ENCODE data around the gene DIRAS3. TPM values are rescaled to one million over a fixed set of nuclear protein-coding genes. Genes with fewer than 3 reads are reported as not detected.

The DIRAS3 gene
- total and polyA plus RNA-seq, 2 of the 8 experiments (the other 6 are each of a cell fraction or from before 2014, with no cell fraction given): 0.11 TPM; not detected in 1

- TF ChIP-seq CTCF (IDR thresholded peaks at IDR 0.05; ENCODE audit: control extremely low read depth in 1 of 3, insufficient read depth in 1 of 3, low read depth in 1 of 3, low read length in 3 of 3): no peak
- no peak for TF ChIP-seq ZNF274 (IDR thresholded peaks at IDR 0.05; ENCODE audit: borderline replicate concordance, extremely low read depth, low read length)
- TF ChIP-seq RNF2 (IDR thresholded peaks at IDR 0.05; ENCODE audit: borderline replicate concordance, low read depth, low read length, missing control alignments, poor library complexity, severe bottlenecking): no peak
- TF ChIP-seq SP1 (IDR thresholded peaks at IDR 0.05; ENCODE audit: low read depth, low read length): no peak
- TF ChIP-seq EGR1 (IDR thresholded peaks at IDR 0.05; ENCODE audit: borderline replicate concordance, low read depth, low read length): no peak
- TF ChIP-seq KDM5A (IDR thresholded peaks at IDR 0.05; ENCODE audit: low read length): no peak
Observed at GRCh38 chr1:68015369-68015768, 35.1 kb downstream of the DIRAS3 start (continued).

Data from H1 (cell line).